Heart right ventricle (tissue), 16 donors: ENCODE data around the gene GRM7. TPM values are rescaled to one million over a fixed set of nuclear protein-coding genes. Genes with fewer than 3 reads are reported as not detected.

Experiments
- ATAC-seq, 8 donors: fragments of 200-7000 bp; cut with Tn5 transposase; one replicate each; pipeline ENCODE4 v1.9.1; 2020; ENCODE audit warnings: mild to moderate bottlenecking in 8 of 8, moderate library complexity in 8 of 8, moderate number of reproducible peaks in 1 of 8
- DNase-seq, 2 donors: peaks; one replicate each; pipeline ENCODE4 v3.0.0-alpha.2; 2020
- H3K27ac ChIP-seq, 10 donors: fragments of 200-600 bp; sonication (generic) in 2 of 10; one replicate each; pipeline versions ENCODE4 v1.5.0 to v1.8.0; 2020 to 2022; ENCODE audit warnings: mild to moderate bottlenecking in 3 of 10
- H3K27me3 ChIP-seq, 7 donors: fragments of 200-600 bp; one replicate each; pipeline ENCODE4 v1.8.0; 2021 to 2022; ENCODE audit warnings: mild to moderate bottlenecking in 2 of 7
- H3K36me3 ChIP-seq, 9 donors: fragments of 200-600 bp; sonication (generic) in 1 of 9; one replicate each; pipeline versions ENCODE4 v1.5.0 to v1.8.0; 2020 to 2022; ENCODE audit warnings: mild to moderate bottlenecking in 2 of 9
- H3K4me1 ChIP-seq, 9 donors: fragments of 200-600 bp; sonication (generic) in 1 of 9; one replicate each; pipeline versions ENCODE4 v1.5.0 to v1.8.0; 2020 to 2022; ENCODE audit warnings: mild to moderate bottlenecking in 4 of 9
- H3K4me3 ChIP-seq, 10 donors: fragments of 200-600 bp; sonication (generic) in 2 of 10; one replicate each; pipeline versions ENCODE4 v1.5.0 to v1.8.0; 2020 to 2022; ENCODE audit warnings: mild to moderate bottlenecking in 7 of 10, moderate library complexity in 2 of 10
- H3K9me3 ChIP-seq, 11 donors: fragments of 200-600 bp in 10 of 11; sonication (generic) in 2 of 11; one replicate each; pipeline versions ENCODE4 v1.5.0 to v1.8.0; 2013 to 2022; ENCODE audit warnings: mild to moderate bottlenecking in 2 of 11, control low read depth in 1 of 11, moderate library complexity in 1 of 11
- CTCF ChIP-seq, 9 donors: fragments of 200-600 bp; sonication (generic) in 2 of 9; IDR thresholded peaks; one replicate each; pipeline versions ENCODE4 v1.5.0 to v1.8.0; 2021 to 2022; ENCODE audit warnings: antibody characterized with exemption in 9 of 9, mild to moderate bottlenecking in 5 of 9, moderate library complexity in 1 of 9
- WGBS, 2 donors: extraction: QIAGEN DNeasy Blood & Tissue Kit; methylation state at CpG; one replicate each; pipeline ENCODE4 v1.1.7; 2013; ENCODE audit warnings: inconsistent platforms in 1 of 2; 5-methylcytosine and 5-hydroxymethylcytosine counted together
- intact Hi-C, 10 donors: fragments of 100-400 bp; cut with DNase I; formaldehyde crosslinking; loops; one replicate each; pipeline versions ENCODE4 v1.11.1 to v1.14.2; 2022
- polyA plus RNA-seq, 2 donors: library from polyadenylated mRNA; stranded (reverse); fragments of 200-250 nt; gene quantifications; one replicate each; pipeline ENCODE4 v1.2.3, GENCODE V29; 2013
- total RNA-seq, 10 donors: library from RNA; stranded (reverse); fragmentation: NEBNext Ultra II Directional in 3 of 10; extraction: Animal tissue kit (Norgen Biotek cat#: 25700) in 3 of 10; gene quantifications; one replicate each; pipeline versions ENCODE4 v1.2.1 to v1.2.4, GENCODE V29; 2021 to 2023
- donor health status: Arrhythmogenic right ventricular cardiomyopathy.
- donor health status: ischemic (EF 13 %, LVEDD 7.1; RV severe dilation, severe dysfunction).
- donor health status: healthy with polysubstance abuse.
- donor health status: DM: no; HTN: yes; CAD: no.
- donor health status: DM: no; HTN: no; CAD: no.
- donor health status: ischemic (EF 25% LVEDD 6.9; RV normal size, moderate dysfunction).
- donor health status: ischemic (EF 25% LVEDD 5.7; RV mildly dilated, moderate dysfunction).
- donor health status: healthy.
- donor health status: DM: yes; HTN: yes; CAD: no.
- donor health status: Ischemic cardiomyopathy.
- donor health status: ischemic (EF 35%, LVEDD 5.7; RV mildly dilated, moderate dysfunction).
- donor health status: nonischemic (EF 11% LVEDD 7.7; RV severe dilation, severe dysfunction).
- donor health status: DM: yes; HTN: yes; CAD: no.
- donor health status: PGD.
- donor health status: ischemic (EF 29% LVEDD 5.4; RV normal size, mild dysfunction).
- donor health status: nonischemic (EF 23%, LVEDD 6.1; RV moderate dilation, normal function).

Gene GRM7
- total and polyA plus RNA-seq, 12 donors: not detected

DNA sequence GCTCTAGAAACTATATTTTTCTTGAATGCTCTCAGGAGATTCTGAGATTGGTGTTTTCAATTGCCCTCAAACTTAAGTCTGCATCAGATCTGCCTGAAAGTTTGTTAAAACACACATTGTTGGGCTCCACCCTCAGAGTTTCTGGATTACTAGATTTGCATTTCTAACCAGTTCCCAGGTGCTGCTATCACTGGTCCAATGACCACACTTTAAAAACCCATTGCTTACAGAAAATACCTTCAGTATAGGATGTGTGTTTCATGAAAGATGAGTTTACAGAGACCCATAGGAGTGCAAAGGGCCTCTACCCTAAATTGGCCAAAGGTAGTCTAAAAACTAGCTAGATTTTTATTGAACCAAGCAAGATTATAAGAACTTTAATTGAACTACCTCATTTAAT is 17.8 kb downstream of the GRM7 start:
- ATAC-seq (no peak), DNase-seq (no peak)
- no peaks in the 10 kb centered on the region for H3K9me3 ChIP-seq
- peaks cover 0 to 1% (median 0%) of the 10 kb centered on the region in 7 donors for H3K27me3 ChIP-seq
- no peaks in the 10 kb centered on the region for H3K36me3 ChIP-seq
- TF ChIP-seq CTCF (IDR thresholded peaks at IDR 0.05): no peak
- H3K27ac ChIP-seq: no peak overlapping the region
- intact Hi-C loops: no loop called here
- H3K4me1 ChIP-seq: no peaks in the 10 kb centered on the region
- H3K4me3 ChIP-seq: no peak overlapping the region

DNA sequence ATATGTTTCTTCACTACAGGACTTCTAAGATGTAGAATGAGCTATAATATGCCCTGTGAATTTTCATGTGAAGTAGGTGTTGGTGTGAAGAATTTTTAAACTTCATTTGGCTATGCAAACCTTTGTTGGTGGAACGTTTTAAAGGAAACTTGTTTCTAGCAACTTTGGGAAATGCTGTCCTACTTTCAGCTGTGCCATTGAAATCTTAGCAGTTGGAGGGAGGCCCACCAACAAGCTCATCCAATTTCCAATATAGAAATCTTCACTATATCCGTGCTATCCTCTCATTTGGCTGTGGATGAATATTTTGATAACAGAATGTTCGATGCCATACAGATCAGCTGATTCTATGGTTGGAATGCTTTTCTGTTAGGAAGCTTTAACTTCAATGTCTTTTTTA is 51.3 kb downstream of the GRM7 start:
- no peaks in the 10 kb centered on the region for H3K36me3 ChIP-seq
- TF ChIP-seq CTCF (IDR thresholded peaks at IDR 0.05): no peak
- no peaks in the 10 kb centered on the region for H3K4me1 ChIP-seq
- WGBS, 2 donors: 62 to 74% methylated on average over 3 of the region's 3 CpGs
- H3K4me3 ChIP-seq: no peak overlapping the region
- ATAC-seq: no peak
- H3K27me3 ChIP-seq: no peaks in the 10 kb centered on the region
- no peak overlapping the region for H3K27ac ChIP-seq
- peaks cover 0 to 2% (median 0%) of the 10 kb centered on the region in 11 donors for H3K9me3 ChIP-seq
- DNase-seq: no peak
- intact Hi-C loops: no loop called here

GRCh38 chr3:6915898-6916297 is 55.0 kb downstream of the GRM7 start:
- no peak overlapping the region for H3K27ac ChIP-seq
- no peaks in the 10 kb centered on the region for H3K4me1 ChIP-seq
- WGBS, 2 donors: 90 to 93% methylated on average over 1 of the region's 1 CpG
- no peaks in the 10 kb centered on the region for H3K36me3 ChIP-seq
- H3K27me3 ChIP-seq: no peaks in the 10 kb centered on the region
- ATAC-seq (no peak), DNase-seq (no peak)
- TF ChIP-seq CTCF (IDR thresholded peaks at IDR 0.05): no peak
- H3K4me3 ChIP-seq: no peak overlapping the region
- intact Hi-C loops: no loop called here
- H3K9me3 ChIP-seq: no peaks in the 10 kb centered on the region

GRCh38 chr3:6921066-6921465 is 60.2 kb downstream of the GRM7 start:
- no peaks in the 10 kb centered on the region for H3K36me3 ChIP-seq
- no peak overlapping the region for H3K4me3 ChIP-seq
- no peak overlapping the region for H3K27ac ChIP-seq
- TF ChIP-seq CTCF (IDR thresholded peaks at IDR 0.05): no peak
- no peaks in the 10 kb centered on the region for H3K9me3 ChIP-seq
- no peaks in the 10 kb centered on the region for H3K4me1 ChIP-seq
- H3K27me3 ChIP-seq: no peaks in the 10 kb centered on the region
- no peak for ATAC-seq
- no peak for DNase-seq
- intact Hi-C loops: no loop called here
- WGBS, 2 donors: 72% methylated on average over 8 of the region's 8 CpGs

- ATAC-seq: no peak
- intact Hi-C loops: no loop called here
- DNase-seq: no peak
- no peak for TF ChIP-seq CTCF (IDR thresholded peaks at IDR 0.05)
- Histone ChIP-seq H3K4me3 (no peak overlapping the region), H3K36me3 (no peaks in the 10 kb centered on the region), H3K4me1 (no peaks in the 10 kb centered on the region), H3K9me3 (no peaks in the 10 kb centered on the region), H3K27ac (no peak overlapping the region), H3K27me3 (no peaks in the 10 kb centered on the region)
- 80 to 82% methylated on average over 8 of the region's 8 CpGs for WGBS, 2 donors
Measured at GRCh38 chr3:6921876-6922275, 61.0 kb downstream of the GRM7 start.
